A549 (cell line): ENCODE measurements around the gene C11orf21. TPM values are rescaled to one million over a fixed set of nuclear protein-coding genes. Genes with fewer than 3 reads are reported as not detected.

ENCODE experiments used
- ATAC-seq, 2 experiments: fragments of 200-7000 bp in 1 of 2; fragments of >200 bp in 1 of 2; cut with Nextera tagmentation in 1 of 2; cut with Tn5 transposase in 1 of 2; 3 replicates each; pipeline versions ENCODE4 v1.8.0 to v1.9.1; 2018 to 2020; ENCODE audit warnings: mild to moderate bottlenecking in 1 of 2, moderate library complexity in 1 of 2
- CTCF ChIA-PET: fragments of 300-600 bp; sonication (Branson Sonifier 250); formaldehyde crosslinking; extraction: SDS; loops from one replicate; lab custom pipeline; 2021; ENCODE audit warnings: antibody characterized with exemption, inconsistent platforms; lab: Yijun Ruan, JAX
- POLR2A ChIA-PET: fragments of 350-600 bp; formaldehyde crosslinking; extraction: SDS; loops from one replicate; lab custom pipeline; 2021; ENCODE audit warnings: antibody characterized with exemption, inconsistent platforms; lab: Yijun Ruan, JAX
- DNase-seq, 2 experiments: peaks; one replicate each; pipeline versions ENCODE4 v3.0.0 to v3.0.0-alpha.2; 2011 to 2016; ENCODE audit warnings: low read depth in 1 of 2, low spot score in 1 of 2
- FAIRE-seq: peaks from 2 replicates; lab custom pipeline; 2011; peaks lifted over from hg19 to GRCh38; lab: Jason Lieb, UNC
- H3K27ac ChIP-seq, 2 experiments: fragments of >200 bp; sonication (Bioruptor Twin); formaldehyde crosslinking; 3 replicates each; pipeline ENCODE4 v1.5.1; 2016 to 2017
- H3K4me1 ChIP-seq: fragments of >200 bp; sonication (Bioruptor Twin); formaldehyde crosslinking; 3 replicates; pipeline ENCODE4 v1.6.1; 2016
- H3K4me2 ChIP-seq: fragments of >200 bp; sonication (Bioruptor Twin); formaldehyde crosslinking; 3 replicates; pipeline ENCODE4 v1.6.1; 2016
- H3K4me3 ChIP-seq: fragments of >200 bp; sonication (Bioruptor Twin); formaldehyde crosslinking; 3 replicates; pipeline ENCODE4 v1.5.1; 2016
- H3K9me3 ChIP-seq: fragments of >200 bp; sonication (Bioruptor Twin); formaldehyde crosslinking; 3 replicates; pipeline ENCODE4 v1.6.1; 2016
- BHLHE40 ChIP-seq: IDR thresholded peaks from 2 replicates; pipeline ENCODE4 v1.6.1; 2012; ENCODE audit warnings: low read depth, low read length, inconsistent platforms
- CBX8 ChIP-seq: fragments of 200-600 bp; sonication (generic); IDR thresholded peaks from 2 replicates; pipeline ENCODE4 v1.6.1; 2016
- CEBPB ChIP-seq, 2 experiments: fragments of >200 bp in 1 of 2; sonication (Bioruptor Twin) in 1 of 2; formaldehyde crosslinking in 1 of 2; IDR thresholded peaks; 2 replicates each; pipeline ENCODE4 v1.6.1; 2012 to 2016
- CHD4 ChIP-seq: fragments of 200-600 bp; sonication (generic); IDR thresholded peaks from 2 replicates; pipeline ENCODE4 v1.6.1; 2016; ENCODE audit warnings: antibody characterized with exemption, mild to moderate bottlenecking, borderline replicate concordance
- CTCF ChIP-seq: fragments of >200 bp; sonication (Bioruptor Twin); formaldehyde crosslinking; IDR thresholded peaks from 3 replicates; pipeline ENCODE4 v1.5.1; 2016
- EHMT2 ChIP-seq: fragments of 200-600 bp; sonication (generic); IDR thresholded peaks from 2 replicates; pipeline ENCODE4 v1.6.1; 2016; ENCODE audit warnings: antibody characterized with exemption, low read depth, mild to moderate bottlenecking, moderate library complexity
- ESRRA ChIP-seq: fragments of 150-350 bp; IDR thresholded peaks from 2 replicates; pipeline ENCODE4 v1.6.1; 2014; ENCODE audit warnings: mild to moderate bottlenecking, low read length, borderline replicate concordance
- FOSB ChIP-seq: fragments of 250-450 bp; sonication (Bioruptor Pico); IDR thresholded peaks from 2 replicates; pipeline ENCODE4 v1.5.0; 2020; ENCODE audit warnings: mild to moderate bottlenecking, moderate library complexity
- FOXS1 ChIP-seq: fragments of 250-450 bp; sonication (Bioruptor Pico); IDR thresholded peaks from 2 replicates; pipeline ENCODE4 v1.5.0; 2020; ENCODE audit warnings: mild to moderate bottlenecking, moderate library complexity
- HEYL ChIP-seq: fragments of 250-450 bp; sonication (Bioruptor Pico); IDR thresholded peaks from 2 replicates; pipeline ENCODE4 v1.8.0; 2021; ENCODE audit warnings: mild to moderate bottlenecking, moderate library complexity
- HOXB5 ChIP-seq: fragments of 250-450 bp; sonication (Bioruptor Pico); IDR thresholded peaks from 2 replicates; pipeline ENCODE4 v1.5.0; 2020; ENCODE audit warnings: mild to moderate bottlenecking, moderate library complexity
- KDM1A ChIP-seq: fragments of 200-600 bp; sonication (generic); IDR thresholded peaks from 2 replicates; pipeline ENCODE4 v1.6.1; 2016; ENCODE audit warnings: low read depth, mild to moderate bottlenecking
- KDM5A ChIP-seq: fragments of 200-600 bp; sonication (generic); IDR thresholded peaks from 2 replicates; pipeline ENCODE4 v1.6.1; 2016; ENCODE audit warnings: antibody characterized with exemption, mild to moderate bottlenecking
- MAFK ChIP-seq: fragments of 450-650 bp; IDR thresholded peaks from 2 replicates; pipeline ENCODE4 v1.6.1; 2014; ENCODE audit not compliant: partially characterized antibody
- MAZ ChIP-seq: fragments of 150-350 bp; IDR thresholded peaks from 2 replicates; pipeline ENCODE4 v1.6.1; 2014; ENCODE audit warnings: antibody characterized with exemption, low read depth, low read length, borderline replicate concordance
- NFE2L2 ChIP-seq: fragments of 150-350 bp; conservative IDR thresholded peaks from 2 replicates; pipeline ENCODE4 v1.6.1; 2014; ENCODE audit warnings: low read length
- NPAS2 ChIP-seq: fragments of 250-450 bp; sonication (Bioruptor Pico); IDR thresholded peaks from 2 replicates; pipeline ENCODE4 v1.8.0; 2022; ENCODE audit warnings: mild to moderate bottlenecking, moderate library complexity, borderline replicate concordance
- NR3C1 ChIP-seq: fragments of >200 bp; sonication (Bioruptor Twin); formaldehyde crosslinking; IDR thresholded peaks from 3 replicates; pipeline ENCODE4 v1.6.1; 2017
- PHF8 ChIP-seq: fragments of 200-600 bp; sonication (generic); IDR thresholded peaks from 2 replicates; pipeline ENCODE4 v1.6.1; 2016; ENCODE audit warnings: low read depth, mild to moderate bottlenecking, antibody characterized with exemption, moderate library complexity, borderline replicate concordance
- RARB ChIP-seq: fragments of 250-450 bp; sonication (Bioruptor Pico); IDR thresholded peaks from 2 replicates; pipeline ENCODE4 v1.8.0; 2021; ENCODE audit warnings: mild to moderate bottlenecking, moderate library complexity
- RFX5 ChIP-seq: fragments of 450-650 bp; IDR thresholded peaks from 2 replicates; pipeline ENCODE4 v1.7.1; 2014; ENCODE audit warnings: antibody characterized with exemption, mild to moderate bottlenecking, moderate library complexity
- RNF2 ChIP-seq: fragments of 200-600 bp; sonication (generic); IDR thresholded peaks from 2 replicates; pipeline ENCODE4 v1.6.1; 2016; ENCODE audit warnings: low read depth, mild to moderate bottlenecking, antibody characterized with exemption, moderate library complexity, borderline replicate concordance
- SMC3 ChIP-seq: fragments of >200 bp; sonication (Bioruptor Twin); formaldehyde crosslinking; IDR thresholded peaks from 3 replicates; pipeline ENCODE4 v1.6.1; 2018; ENCODE audit warnings: inconsistent platforms
- SREBF2 ChIP-seq: fragments of 450-650 bp; IDR thresholded peaks from 2 replicates; pipeline ENCODE4 v1.6.1; 2014; ENCODE audit warnings: mild to moderate bottlenecking, moderate library complexity
- TP53 ChIP-seq: fragments of 250-450 bp; sonication (Bioruptor Pico); IDR thresholded peaks from 2 replicates; pipeline ENCODE4 v1.5.0; 2021; ENCODE audit warnings: mild to moderate bottlenecking, moderate library complexity
- ZNF302 ChIP-seq: fragments of 250-450 bp; sonication (Bioruptor Pico); IDR thresholded peaks from 2 replicates; pipeline ENCODE4 v1.9.0; 2021; ENCODE audit warnings: inconsistent platforms, mild to moderate bottlenecking, moderate library complexity
- ZSCAN20 ChIP-seq: fragments of 250-450 bp; sonication (Bioruptor Pico); IDR thresholded peaks from 2 replicates; pipeline ENCODE4 v1.8.0; 2022; ENCODE audit warnings: mild to moderate bottlenecking, moderate library complexity
- WGBS: methylation state at CpG from one replicate; pipeline ENCODE4 v1.1.6; 2017; ENCODE audit errors: missing lambda C conversion rate; 5-methylcytosine and 5-hydroxymethylcytosine counted together
- polyA plus RNA-seq, 4 experiments: library from polyadenylated mRNA; depleted of rRNA in 3 of 4; stranded (reverse); fragments of >200 nt; fragmentation: RNase III in 1 of 4; extraction: RNeasy Plus Mini Kit Qiagen cat#74134 plus additional on column Dnase treatment in 1 of 4; gene quantifications; 2 replicates in 3 of 4; 3 replicates in 1 of 4; pipeline ENCODE4 v1.2.3, GENCODE V29; 2011 to 2017
- TF ChIP-seq, protein P1 (sequence below): fragments of >200 bp; sonication (Bioruptor Twin); formaldehyde crosslinking; IDR thresholded peaks from 3 replicates; pipeline ENCODE4 v1.6.1; 2016
- TF ChIP-seq, protein P2 (sequence below): fragments of 250-450 bp; sonication (Bioruptor Pico); IDR thresholded peaks from 2 replicates; pipeline ENCODE4 v1.5.0; 2021; ENCODE audit warnings: mild to moderate bottlenecking, moderate library complexity, borderline replicate concordance
- TF ChIP-seq, protein P3 (sequence below): IDR thresholded peaks from 2 replicates; pipeline ENCODE4 v1.6.1; 2012; ENCODE audit warnings: low read depth, borderline replicate concordance

The C11orf21 gene
- polyA plus RNA-seq, 2 of the 4 experiments (the other 2 are of a cell fraction) = not detected

DNA sequence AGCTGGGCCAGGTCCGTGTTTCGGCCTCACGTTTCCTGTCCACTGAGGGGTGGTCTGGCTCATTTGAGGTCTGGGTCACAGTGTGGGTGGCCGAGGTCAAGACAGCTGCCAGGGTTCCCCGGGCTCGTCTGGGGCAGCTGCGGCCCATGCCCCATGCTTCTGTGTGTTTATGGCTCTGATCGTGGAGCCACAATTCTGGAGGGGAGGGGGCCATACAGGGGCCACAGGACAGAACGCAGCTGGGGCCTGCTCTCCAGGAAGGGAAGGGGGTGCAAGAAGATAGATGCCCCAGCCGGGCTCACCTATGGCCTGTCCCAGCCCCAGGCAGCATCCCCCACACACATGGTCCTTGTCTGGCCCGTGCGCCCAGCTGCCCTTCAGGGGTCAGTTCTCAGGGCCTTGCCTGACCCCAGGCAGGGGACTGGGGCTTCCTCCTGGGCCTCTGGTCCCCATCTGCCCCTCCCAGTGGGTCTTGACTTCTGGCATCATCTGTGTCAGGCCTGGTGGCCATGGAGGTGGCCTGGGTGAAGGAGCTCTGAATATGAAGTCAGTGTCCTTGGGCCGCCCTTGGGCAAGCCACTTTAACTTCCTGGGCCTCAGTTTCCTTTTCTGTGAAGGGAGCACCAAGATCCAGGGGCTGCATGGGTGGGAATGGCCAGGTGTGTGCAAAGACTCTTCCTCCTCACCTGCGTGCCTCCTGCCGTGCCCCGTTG, 8.5 kb upstream of the C11orf21 start:
- ATAC-seq (no peak), FAIRE-seq (no peak), DNase-seq (no peak)
- ChIA-PET POLR2A (interaction anchor here (1.2 kb wide), 1 partner anchor 68 kb away, joined by 4 read pairs; no protein-coding TSS in a partner anchor), CTCF (interaction anchor here (0.6 to 30.6 kb wide), 8 partner anchors 11 to 222 kb away, joined by 3 to 903 read pairs (median 6); partner anchors contain the start of gene TSSC4)
- Histone ChIP-seq H3K4me1 (peaks cover 4% of the 10 kb centered on the region; the same call in 1 of the 3 replicates), H3K4me2 (no peak overlapping the region), H3K4me3 (no peak overlapping the region), H3K9me3 (no peaks in the 10 kb centered on the region), H3K27ac (no peak overlapping the region)
- WGBS = 86% methylated on average over 13 of the region's 16 CpGs
- no peak for TF ChIP-seq ZNF302 (CRISPR knock-in tag)
- no peak for TF ChIP-seq FOSB (CRISPR knock-in tag)
- TF ChIP-seq KDM5A = no peak
- TF ChIP-seq BHLHE40 = no peak
- TF ChIP-seq TP53 = no peak
- TF ChIP-seq HEYL (CRISPR knock-in tag) = no peak
- no peak for TF ChIP-seq RNF2
- no peak for TF ChIP-seq CTCF
- TF ChIP-seq KDM1A = no peak
- TF ChIP-seq SREBF2 = no peak
- no peak for TF ChIP-seq FOXS1 (CRISPR knock-in tag)
- TF ChIP-seq, protein P1, sequence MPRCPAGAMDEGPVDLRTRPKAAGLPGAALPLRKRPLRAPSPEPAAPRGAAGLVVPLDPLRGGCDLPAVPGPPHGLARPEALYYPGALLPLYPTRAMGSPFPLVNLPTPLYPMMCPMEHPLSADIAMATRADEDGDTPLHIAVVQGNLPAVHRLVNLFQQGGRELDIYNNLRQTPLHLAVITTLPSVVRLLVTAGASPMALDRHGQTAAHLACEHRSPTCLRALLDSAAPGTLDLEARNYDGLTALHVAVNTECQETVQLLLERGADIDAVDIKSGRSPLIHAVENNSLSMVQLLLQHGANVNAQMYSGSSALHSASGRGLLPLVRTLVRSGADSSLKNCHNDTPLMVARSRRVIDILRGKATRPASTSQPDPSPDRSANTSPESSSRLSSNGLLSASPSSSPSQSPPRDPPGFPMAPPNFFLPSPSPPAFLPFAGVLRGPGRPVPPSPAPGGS = no peak
- TF ChIP-seq RFX5 = no peak
- no peak for TF ChIP-seq CBX8
- no peak for TF ChIP-seq ESRRA
- TF ChIP-seq, protein P2, sequence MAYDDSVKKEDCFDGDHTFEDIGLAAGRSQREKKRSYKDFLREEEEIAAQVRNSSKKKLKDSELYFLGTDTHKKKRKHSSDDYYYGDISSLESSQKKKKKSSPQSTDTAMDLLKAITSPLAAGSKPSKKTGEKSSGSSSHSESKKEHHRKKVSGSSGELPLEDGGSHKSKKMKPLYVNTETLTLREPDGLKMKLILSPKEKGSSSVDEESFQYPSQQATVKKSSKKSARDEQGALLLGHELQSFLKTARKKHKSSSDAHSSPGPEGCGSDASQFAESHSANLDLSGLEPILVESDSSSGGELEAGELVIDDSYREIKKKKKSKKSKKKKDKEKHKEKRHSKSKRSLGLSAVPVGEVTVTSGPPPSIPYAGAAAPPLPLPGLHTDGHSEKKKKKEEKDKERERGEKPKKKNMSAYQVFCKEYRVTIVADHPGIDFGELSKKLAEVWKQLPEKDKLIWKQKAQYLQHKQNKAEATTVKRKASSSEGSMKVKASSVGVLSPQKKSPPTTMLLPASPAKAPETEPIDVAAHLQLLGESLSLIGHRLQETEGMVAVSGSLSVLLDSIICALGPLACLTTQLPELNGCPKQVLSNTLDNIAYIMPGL (CRISPR knock-in tag) = no peak
- TF ChIP-seq RARB = no peak
- no peak for TF ChIP-seq MAZ
- TF ChIP-seq, protein P3, sequence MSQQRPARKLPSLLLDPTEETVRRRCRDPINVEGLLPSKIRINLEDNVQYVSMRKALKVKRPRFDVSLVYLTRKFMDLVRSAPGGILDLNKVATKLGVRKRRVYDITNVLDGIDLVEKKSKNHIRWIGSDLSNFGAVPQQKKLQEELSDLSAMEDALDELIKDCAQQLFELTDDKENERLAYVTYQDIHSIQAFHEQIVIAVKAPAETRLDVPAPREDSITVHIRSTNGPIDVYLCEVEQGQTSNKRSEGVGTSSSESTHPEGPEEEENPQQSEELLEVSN = no peak

DNA sequence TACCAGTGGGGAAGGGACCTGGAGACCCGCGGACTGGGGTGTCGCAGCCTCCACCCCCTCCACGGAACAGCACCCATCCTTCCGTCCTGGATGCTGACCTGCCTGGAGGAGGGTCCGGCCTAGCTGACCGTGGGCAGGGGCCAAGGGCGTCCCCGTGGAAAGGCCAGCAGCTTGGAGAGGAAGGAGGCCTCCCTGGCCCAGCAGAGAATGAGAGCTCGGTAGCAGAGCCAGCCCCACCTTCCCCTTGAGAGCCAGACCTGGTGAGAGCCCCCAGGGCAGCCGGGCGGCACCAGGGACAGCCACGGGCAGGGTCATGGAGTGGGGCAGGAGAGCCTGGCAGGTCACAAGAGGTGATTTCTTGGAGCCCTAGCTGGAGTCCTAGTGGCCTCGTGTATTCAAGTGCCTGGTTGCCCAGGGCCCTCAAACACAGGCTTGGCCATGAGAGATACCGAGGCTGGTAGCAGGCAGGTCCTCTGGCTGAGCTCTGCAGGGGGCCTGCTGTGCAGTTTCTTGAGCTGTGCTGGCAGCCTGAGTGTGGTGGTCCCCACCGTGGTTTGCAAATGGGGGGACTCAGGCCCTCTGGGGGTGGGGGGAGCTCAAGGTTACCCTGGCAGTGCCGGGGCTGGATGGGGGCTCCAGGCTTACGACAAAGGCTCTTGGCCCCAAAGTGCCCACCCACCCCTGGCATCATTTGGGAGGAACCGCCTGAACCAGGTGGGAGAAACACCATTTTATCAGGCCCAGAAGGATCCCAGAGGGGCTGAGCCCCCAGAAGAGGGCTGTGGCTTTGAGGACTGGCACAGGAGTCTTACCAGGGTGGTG, 7.7 kb upstream of the C11orf21 start:
- no peak for DNase-seq
- no peaks in the 10 kb centered on the region for H3K4me1 ChIP-seq

More for the DNA sequence above, 7.7 kb upstream of the C11orf21 start:
- no peak for ATAC-seq
- no peak for FAIRE-seq
- ChIA-PET CTCF (interaction anchor here (0.6 to 30.6 kb wide), 7 partner anchors 10 to 223 kb away, joined by 3 to 903 read pairs (median 7); partner anchors contain the start of gene TSSC4), POLR2A (interaction anchor here (1.2 kb wide), 1 partner anchor 69 kb away, joined by 4 read pairs; no protein-coding TSS in a partner anchor)
- TF ChIP-seq NFE2L2 = no peak
- no peak for TF ChIP-seq NPAS2 (CRISPR knock-in tag)
- no peak for TF ChIP-seq ZSCAN20 (CRISPR knock-in tag)
- no peak for TF ChIP-seq FOSB (CRISPR knock-in tag)
- no peak for TF ChIP-seq MAZ
- TF ChIP-seq MAFK = no peak
- TF ChIP-seq CHD4 = no peak
- no peak for TF ChIP-seq EHMT2
- TF ChIP-seq SMC3 = no peak
- TF ChIP-seq TP53 = no peak
- TF ChIP-seq CEBPB (IDR thresholded peaks at IDR 0.05) = no peak
- TF ChIP-seq ZNF302 (CRISPR knock-in tag) = no peak
- TF ChIP-seq KDM1A = no peak
- no peak for TF ChIP-seq HOXB5 (CRISPR knock-in tag)
- TF ChIP-seq NR3C1 = no peak
- TF ChIP-seq SREBF2 = no peak
- TF ChIP-seq RARB = no peak
- no peak for TF ChIP-seq PHF8
- TF ChIP-seq, all 56 proteins: peak for 0
- no peak overlapping the region for H3K27ac ChIP-seq
- no peak overlapping the region for H3K4me2 ChIP-seq
- H3K4me3 ChIP-seq = no peak overlapping the region
- WGBS = 56% methylated on average over 11 of the region's 19 CpGs
- no peaks in the 10 kb centered on the region for H3K9me3 ChIP-seq
